ENCODE results near the gene ATP2B2.

Gene ATP2B2

DNA sequence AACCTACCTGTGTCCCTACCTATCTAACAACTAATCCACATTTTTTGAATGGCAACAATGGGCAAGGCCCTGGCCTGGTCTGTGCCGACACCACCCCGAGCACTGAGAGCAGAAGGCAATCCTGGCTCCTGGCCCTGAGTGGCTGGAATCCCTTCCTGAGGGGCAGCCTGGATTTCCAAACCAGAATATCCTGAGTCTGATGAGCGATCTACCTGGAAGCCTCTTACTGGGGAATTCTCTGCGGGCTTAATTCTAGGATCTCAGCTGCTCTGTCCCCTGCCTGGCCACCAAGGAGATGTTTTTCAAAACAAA is 22.1 kb downstream of the ATP2B2 start:
- H3K4me1 ChIP-seq (ENCODE audit: control insufficient read depth, insufficient read depth, low read length), result no peaks in the 10 kb centered on the region
- H3K27ac ChIP-seq (ENCODE audit: low read length), result no peak overlapping the region
- peaks cover 0 to 6% of the 10 kb centered on the region in 2 donors for H3K9me3 ChIP-seq (ENCODE audit: control insufficient read depth in 2 of 2, low read length in 2 of 2)
- peaks cover 0 to 2% of the 10 kb centered on the region in 2 donors for H3K27me3 ChIP-seq (ENCODE audit: control insufficient read depth in 1 of 2, insufficient read depth in 2 of 2, low read length in 2 of 2)
- H3K36me3 ChIP-seq (ENCODE audit: control insufficient read depth in 2 of 2, insufficient read depth in 2 of 2, low read length in 2 of 2), result no peaks in the 10 kb centered on the region
- no peak overlapping the region for H3K9ac ChIP-seq (ENCODE audit: low read length in 2 of 2)
- no peak overlapping the region for H3K4me3 ChIP-seq (ENCODE audit: low read length in 2 of 2)

DNA sequence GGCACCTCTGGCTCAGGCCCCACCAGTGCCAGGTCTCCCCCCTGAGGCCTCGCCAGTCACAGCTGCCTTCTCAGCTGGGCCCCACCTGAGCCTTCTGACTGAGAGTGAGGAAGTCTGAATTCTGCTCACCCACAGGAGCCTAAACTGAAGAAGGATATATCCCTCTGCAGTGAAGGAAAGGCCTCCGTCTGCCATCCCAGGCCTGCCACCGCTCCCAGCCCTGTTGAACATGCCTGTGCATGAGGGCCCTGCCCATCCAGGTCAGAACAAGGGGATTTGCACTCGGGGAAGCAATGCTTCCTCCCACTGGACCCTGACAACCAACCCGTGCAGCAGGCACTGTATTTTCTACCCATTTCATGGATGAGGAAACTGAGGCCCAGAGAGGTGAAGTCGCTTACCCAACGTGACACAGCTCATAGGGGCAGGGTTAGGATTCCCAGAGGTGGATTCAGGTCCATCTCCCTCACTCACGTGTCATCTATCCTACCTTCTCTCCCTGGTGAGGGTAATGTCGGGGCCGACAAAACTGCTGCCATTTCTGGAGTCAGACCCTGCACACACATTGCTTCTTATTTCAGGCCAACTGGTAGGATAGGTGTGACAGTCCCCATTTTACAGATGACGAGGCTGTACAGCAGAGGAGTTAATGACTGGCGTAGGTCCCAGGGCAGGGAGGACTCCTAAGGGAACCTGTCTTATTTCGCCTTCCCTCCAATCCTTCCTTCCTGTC is 22.6 kb downstream of the ATP2B2 start:
- Histone ChIP-seq H3K9me3 (ENCODE audit: control insufficient read depth in 2 of 2, low read length in 2 of 2) (peaks cover 0 to 6% of the 10 kb centered on the region in 2 donors), H3K4me3 (ENCODE audit: low read length in 2 of 2) (no peak overlapping the region), H3K9ac (ENCODE audit: low read length in 2 of 2) (no peak overlapping the region), H3K27me3 (ENCODE audit: control insufficient read depth in 1 of 2, insufficient read depth in 2 of 2, low read length in 2 of 2) (peaks cover 0 to 2% of the 10 kb centered on the region in 2 donors), H3K36me3 (ENCODE audit: control insufficient read depth in 2 of 2, insufficient read depth in 2 of 2, low read length in 2 of 2) (no peaks in the 10 kb centered on the region), H3K27ac (ENCODE audit: low read length) (no peak overlapping the region), H3K4me1 (ENCODE audit: control insufficient read depth, insufficient read depth, low read length) (no peaks in the 10 kb centered on the region)

DNA sequence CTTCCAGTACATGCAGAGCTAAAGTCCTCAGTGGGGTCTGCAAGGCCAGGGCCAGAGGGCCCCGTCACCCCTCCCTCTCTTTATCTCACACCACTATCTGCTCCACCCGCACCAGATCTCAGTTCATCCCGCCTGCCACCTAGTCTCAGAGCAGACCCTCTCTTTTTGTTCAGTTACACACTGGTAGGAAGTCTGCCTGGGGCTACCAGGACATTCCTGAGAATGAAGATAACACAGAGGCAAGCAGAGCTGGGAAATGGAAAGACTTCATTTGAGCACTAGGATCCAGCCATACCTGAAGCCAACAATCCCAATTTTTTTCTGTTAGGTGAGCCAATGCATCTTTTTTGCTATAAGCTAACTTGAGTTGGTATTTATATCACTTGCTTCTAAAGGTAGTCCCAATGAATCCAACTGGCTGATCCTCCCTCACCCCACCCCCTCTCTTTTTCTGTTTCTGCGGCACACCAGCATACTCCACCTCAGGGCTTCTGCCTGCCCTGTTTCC is 24.5 kb downstream of the ATP2B2 start:
- no peak overlapping the region for H3K9ac ChIP-seq (ENCODE audit: low read length in 2 of 2)
- no peak overlapping the region for H3K27ac ChIP-seq (ENCODE audit: low read length)
- no peaks in the 10 kb centered on the region for H3K36me3 ChIP-seq (ENCODE audit: control insufficient read depth in 2 of 2, insufficient read depth in 2 of 2, low read length in 2 of 2)
- peaks cover 0 to 2% of the 10 kb centered on the region in 2 donors for H3K27me3 ChIP-seq (ENCODE audit: control insufficient read depth in 1 of 2, insufficient read depth in 2 of 2, low read length in 2 of 2)
- H3K9me3 ChIP-seq (ENCODE audit: control insufficient read depth in 2 of 2, low read length in 2 of 2), result peaks cover 0 to 6% of the 10 kb centered on the region in 2 donors
- H3K4me3 ChIP-seq (ENCODE audit: low read length in 2 of 2), result no peak overlapping the region
- no peaks in the 10 kb centered on the region for H3K4me1 ChIP-seq (ENCODE audit: control insufficient read depth, insufficient read depth, low read length)

DNA sequence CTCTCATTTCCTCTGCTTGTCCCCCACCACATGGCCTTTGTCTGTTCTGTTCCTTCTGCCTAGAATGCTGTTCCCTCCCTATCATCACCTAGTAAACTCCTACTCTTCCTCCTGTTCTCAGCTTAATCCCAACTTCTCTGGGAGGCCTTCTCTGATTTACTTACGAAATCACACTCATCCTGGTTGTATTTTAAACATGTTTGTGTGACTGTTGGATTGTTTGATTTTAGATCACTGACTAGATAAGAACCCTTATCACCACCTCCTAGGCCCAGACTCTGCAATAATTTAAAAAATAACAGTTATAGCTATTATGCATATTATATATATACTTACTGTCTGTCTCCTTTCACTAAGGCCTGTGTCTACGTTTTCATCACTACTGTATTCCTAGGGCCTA is 26.1 kb downstream of the ATP2B2 start:
- H3K27ac ChIP-seq (ENCODE audit: low read length), result no peak overlapping the region
- H3K36me3 ChIP-seq (ENCODE audit: control insufficient read depth in 2 of 2, insufficient read depth in 2 of 2, low read length in 2 of 2), result no peaks in the 10 kb centered on the region
- peaks cover 0 to 6% of the 10 kb centered on the region in 2 donors for H3K9me3 ChIP-seq (ENCODE audit: control insufficient read depth in 2 of 2, low read length in 2 of 2)
- peaks cover 0 to 4% of the 10 kb centered on the region in 2 donors for H3K27me3 ChIP-seq (ENCODE audit: control insufficient read depth in 1 of 2, insufficient read depth in 2 of 2, low read length in 2 of 2)
- no peaks in the 10 kb centered on the region for H3K4me1 ChIP-seq (ENCODE audit: control insufficient read depth, insufficient read depth, low read length)
- no peak overlapping the region for H3K9ac ChIP-seq (ENCODE audit: low read length in 2 of 2)
- no peak overlapping the region for H3K4me3 ChIP-seq (ENCODE audit: low read length in 2 of 2)

DNA sequence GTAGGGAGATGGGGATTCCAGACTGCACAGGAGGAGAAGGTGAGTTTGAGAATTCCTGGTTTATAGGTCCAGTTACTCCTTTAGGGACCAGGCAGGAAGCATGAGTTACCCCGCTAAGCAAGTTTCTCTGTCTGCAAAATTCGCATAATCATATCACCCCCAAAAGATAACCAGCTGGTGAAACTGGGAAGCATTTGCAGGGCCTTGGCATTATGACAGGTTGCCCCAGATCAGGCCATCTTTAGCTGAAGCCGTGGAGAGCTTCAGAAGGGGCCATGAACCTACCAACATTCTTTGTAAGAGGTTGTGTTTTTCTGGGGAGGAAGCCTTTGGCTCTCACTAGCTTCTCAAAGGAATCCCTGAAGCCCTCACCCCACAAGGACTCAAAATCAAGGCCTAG is 29.4 kb downstream of the ATP2B2 start:
- H3K27ac ChIP-seq (ENCODE audit: low read length), result no peak overlapping the region
- no peaks in the 10 kb centered on the region for H3K4me1 ChIP-seq (ENCODE audit: control insufficient read depth, insufficient read depth, low read length)
- peaks cover 3 to 11% of the 10 kb centered on the region in 2 donors for H3K27me3 ChIP-seq (ENCODE audit: control insufficient read depth in 1 of 2, insufficient read depth in 2 of 2, low read length in 2 of 2)
- H3K4me3 ChIP-seq (ENCODE audit: low read length in 2 of 2), result no peak overlapping the region
- H3K36me3 ChIP-seq (ENCODE audit: control insufficient read depth in 2 of 2, insufficient read depth in 2 of 2, low read length in 2 of 2), result no peaks in the 10 kb centered on the region
- no peak overlapping the region for H3K9ac ChIP-seq (ENCODE audit: low read length in 2 of 2)
- H3K9me3 ChIP-seq (ENCODE audit: control insufficient read depth in 2 of 2, low read length in 2 of 2), result peaks cover 0 to 6% of the 10 kb centered on the region in 2 donors

DNA sequence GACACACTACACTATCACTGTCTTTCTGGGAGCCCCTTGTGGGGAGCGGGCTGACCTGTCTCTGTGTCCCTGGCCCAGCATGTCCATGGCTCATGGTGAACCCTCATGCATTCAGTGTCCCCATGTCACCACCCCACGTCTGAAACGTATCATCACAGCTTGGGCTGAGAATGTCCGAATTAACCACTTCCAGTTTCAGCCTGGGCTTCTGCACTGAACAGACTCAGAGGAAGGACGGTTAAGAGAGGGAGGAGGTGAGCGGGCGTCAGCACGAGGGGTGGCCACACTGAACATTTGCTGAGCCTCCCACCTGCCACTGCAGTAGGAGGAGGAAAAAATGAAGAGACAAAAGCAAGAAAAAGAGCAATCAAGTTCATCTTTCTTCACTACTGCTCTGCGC is 30.5 kb downstream of the ATP2B2 start:
- no peaks in the 10 kb centered on the region for H3K36me3 ChIP-seq (ENCODE audit: control insufficient read depth in 2 of 2, insufficient read depth in 2 of 2, low read length in 2 of 2)
- peaks cover 7 to 20% of the 10 kb centered on the region in 2 donors for H3K27me3 ChIP-seq (ENCODE audit: control insufficient read depth in 1 of 2, insufficient read depth in 2 of 2, low read length in 2 of 2)
- H3K4me1 ChIP-seq (ENCODE audit: control insufficient read depth, insufficient read depth, low read length), result no peaks in the 10 kb centered on the region
- H3K9ac ChIP-seq (ENCODE audit: low read length in 2 of 2), result no peak overlapping the region
- H3K4me3 ChIP-seq (ENCODE audit: low read length in 2 of 2), result no peak overlapping the region
- no peak overlapping the region for H3K27ac ChIP-seq (ENCODE audit: low read length)
- H3K9me3 ChIP-seq (ENCODE audit: control insufficient read depth in 2 of 2, low read length in 2 of 2), result peaks cover 0 to 4% of the 10 kb centered on the region in 2 donors

DNA sequence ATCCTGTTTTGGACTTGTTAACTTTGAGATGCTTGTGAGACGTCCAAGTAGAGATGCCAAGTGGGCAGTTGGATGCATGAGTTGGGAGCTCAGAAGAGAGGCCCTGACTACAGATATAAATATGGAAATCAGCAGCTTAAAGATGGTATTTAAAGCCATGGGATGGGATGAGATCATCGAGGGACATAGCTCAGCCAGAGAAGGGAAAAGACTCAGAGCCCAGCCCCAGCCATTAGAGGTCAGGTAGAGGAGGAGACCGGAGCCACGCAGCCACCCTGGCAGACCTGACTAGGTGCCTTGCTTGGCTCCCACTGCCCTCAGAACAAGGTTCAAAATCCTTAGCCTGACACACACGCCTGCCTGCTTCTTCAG is 31.1 kb downstream of the ATP2B2 start:
- Histone ChIP-seq H3K36me3 (ENCODE audit: control insufficient read depth in 2 of 2, insufficient read depth in 2 of 2, low read length in 2 of 2) (no peaks in the 10 kb centered on the region), H3K9ac (ENCODE audit: low read length in 2 of 2) (no peak overlapping the region), H3K27ac (ENCODE audit: low read length) (no peak overlapping the region), H3K27me3 (ENCODE audit: control insufficient read depth in 1 of 2, insufficient read depth in 2 of 2, low read length in 2 of 2) (peaks cover 7 to 20% of the 10 kb centered on the region in 2 donors), H3K4me1 (ENCODE audit: control insufficient read depth, insufficient read depth, low read length) (no peaks in the 10 kb centered on the region), H3K4me3 (ENCODE audit: low read length in 2 of 2) (no peak overlapping the region), H3K9me3 (ENCODE audit: control insufficient read depth in 2 of 2, low read length in 2 of 2) (peaks cover 0 to 4% of the 10 kb centered on the region in 2 donors)

DNA sequence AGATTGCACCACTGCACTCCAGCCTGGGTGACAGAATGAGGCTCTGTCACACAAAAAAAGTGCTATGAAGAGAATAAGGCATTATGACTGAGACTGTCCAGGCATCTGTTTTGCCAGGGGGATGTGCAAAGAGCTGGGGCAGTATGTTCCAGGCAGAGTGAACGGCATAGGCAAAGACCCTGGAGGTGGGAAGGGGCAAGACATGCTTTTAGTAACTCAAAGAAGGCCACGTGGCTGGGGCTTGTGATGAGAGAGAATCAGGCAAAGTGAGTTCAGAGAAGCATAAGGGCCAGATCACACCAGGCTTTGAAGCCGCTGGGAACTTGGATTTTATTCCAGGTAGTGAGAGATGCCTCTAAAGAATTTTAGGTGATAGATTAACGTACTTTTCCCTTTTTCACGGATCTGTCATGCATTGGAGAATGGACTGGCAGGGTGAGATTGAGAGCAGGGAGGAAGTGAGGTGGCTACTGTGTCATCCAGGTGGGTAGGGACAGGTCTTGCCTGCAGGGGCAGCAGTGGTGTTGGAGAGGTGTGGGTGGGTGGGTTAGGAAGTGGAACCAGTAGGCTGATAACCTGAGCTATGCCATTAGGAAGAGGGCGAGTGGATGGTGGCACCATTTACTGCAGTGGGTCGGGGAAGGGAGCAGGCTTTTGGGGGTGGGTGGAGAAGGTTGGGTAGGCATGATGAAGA is 31.7 kb downstream of the ATP2B2 start:
- Histone ChIP-seq H3K4me3 (ENCODE audit: low read length in 2 of 2) (no peak overlapping the region), H3K36me3 (ENCODE audit: control insufficient read depth in 2 of 2, insufficient read depth in 2 of 2, low read length in 2 of 2) (no peaks in the 10 kb centered on the region), H3K27ac (ENCODE audit: low read length) (no peak overlapping the region), H3K9ac (ENCODE audit: low read length in 2 of 2) (no peak overlapping the region), H3K27me3 (ENCODE audit: control insufficient read depth in 1 of 2, insufficient read depth in 2 of 2, low read length in 2 of 2) (peaks cover 7 to 20% of the 10 kb centered on the region in 2 donors), H3K4me1 (ENCODE audit: control insufficient read depth, insufficient read depth, low read length) (no peaks in the 10 kb centered on the region), H3K9me3 (ENCODE audit: control insufficient read depth in 2 of 2, low read length in 2 of 2) (peaks cover 0 to 3% of the 10 kb centered on the region in 2 donors)

DNA sequence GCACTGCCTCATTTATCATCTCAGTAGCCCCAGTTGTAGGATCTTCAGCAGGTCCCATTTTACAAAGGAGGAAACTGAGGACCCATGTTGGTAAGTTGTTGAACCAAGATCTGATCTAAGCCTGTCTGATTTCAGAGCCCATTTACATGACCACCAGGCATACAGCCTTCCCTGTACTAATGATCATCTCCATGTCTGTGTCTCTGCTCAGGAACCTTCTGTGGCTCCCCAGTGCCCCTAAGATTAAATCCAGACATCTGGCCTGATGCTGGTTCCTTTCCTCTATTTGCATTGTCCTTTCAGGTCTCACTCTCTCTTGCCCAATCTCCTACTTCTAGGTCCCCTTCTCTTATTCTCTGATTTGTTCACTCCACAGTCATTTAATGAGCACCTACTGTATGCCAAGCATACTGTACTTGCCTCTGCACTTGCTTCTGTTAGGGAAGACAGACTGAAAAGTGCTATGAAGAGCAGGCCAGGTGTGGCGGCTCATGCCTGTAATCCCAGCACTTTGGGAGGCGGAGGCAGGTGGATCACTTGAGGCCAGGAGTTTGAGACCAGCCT is 32.4 kb downstream of the ATP2B2 start:
- no peaks in the 10 kb centered on the region for H3K4me1 ChIP-seq (ENCODE audit: control insufficient read depth, insufficient read depth, low read length)
- H3K4me3 ChIP-seq (ENCODE audit: low read length in 2 of 2), result no peak overlapping the region
- H3K9ac ChIP-seq (ENCODE audit: low read length in 2 of 2), result no peak overlapping the region
- no peaks in the 10 kb centered on the region for H3K9me3 ChIP-seq (ENCODE audit: control insufficient read depth in 2 of 2, low read length in 2 of 2)
- H3K27me3 ChIP-seq (ENCODE audit: control insufficient read depth in 1 of 2, insufficient read depth in 2 of 2, low read length in 2 of 2), result peaks cover 7 to 22% of the 10 kb centered on the region in 2 donors
- no peak overlapping the region for H3K27ac ChIP-seq (ENCODE audit: low read length)
- H3K36me3 ChIP-seq (ENCODE audit: control insufficient read depth in 2 of 2, insufficient read depth in 2 of 2, low read length in 2 of 2), result no peaks in the 10 kb centered on the region

DNA sequence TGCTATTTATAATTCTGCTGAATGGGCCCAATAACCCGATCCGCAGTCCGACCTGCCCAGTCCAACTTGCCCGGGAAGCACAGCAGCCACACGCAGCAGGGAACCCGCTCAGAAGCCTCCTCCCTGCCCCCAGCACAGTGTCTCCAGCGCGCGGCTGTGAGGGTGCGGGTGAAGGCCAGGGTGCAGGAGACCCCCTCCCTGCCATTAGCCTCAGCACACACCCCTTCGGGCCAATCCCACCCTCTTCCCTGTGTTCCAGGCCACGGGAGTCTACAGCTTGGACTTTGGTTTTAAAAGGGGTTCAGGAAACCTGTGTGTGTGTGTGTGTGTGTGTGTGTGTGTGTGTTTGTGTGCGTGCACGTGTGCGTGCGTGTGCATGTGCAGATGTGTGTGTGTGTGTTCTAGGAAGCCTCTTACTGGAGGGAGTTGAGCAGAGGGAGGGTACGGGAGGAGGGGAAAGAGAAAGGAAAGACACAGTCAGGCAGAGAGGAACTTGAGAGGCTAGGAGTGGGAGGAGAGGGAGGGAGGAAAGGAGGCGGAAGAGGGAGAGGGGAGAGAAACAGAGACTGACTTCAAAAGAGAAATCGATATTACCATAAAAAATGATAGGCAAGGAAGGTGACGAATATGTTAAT is 34.2 kb downstream of the ATP2B2 start:
- Histone ChIP-seq H3K9me3 (ENCODE audit: control insufficient read depth in 2 of 2, low read length in 2 of 2) (no peaks in the 10 kb centered on the region), H3K4me3 (ENCODE audit: low read length in 2 of 2) (no peak overlapping the region), H3K27me3 (ENCODE audit: control insufficient read depth in 1 of 2, insufficient read depth in 2 of 2, low read length in 2 of 2) (peaks cover 7 to 24% of the 10 kb centered on the region in 2 donors), H3K36me3 (ENCODE audit: control insufficient read depth in 2 of 2, insufficient read depth in 2 of 2, low read length in 2 of 2) (no peaks in the 10 kb centered on the region), H3K9ac (ENCODE audit: low read length in 2 of 2) (no peak overlapping the region), H3K4me1 (ENCODE audit: control insufficient read depth, insufficient read depth, low read length) (no peaks in the 10 kb centered on the region), H3K27ac (ENCODE audit: low read length) (no peak overlapping the region)
